GM04504 (cell line): ENCODE results near the gene CNTRL.

ENCODE experiments used
- DNase-seq: peaks from one replicate; pipeline ENCODE4 v3.0.0-alpha.2; 2012; ENCODE audit warnings: low read depth

Gene CNTRL

GRCh38 chr9:121179930-121180681 lies 105.4 kb downstream of the CNTRL start:
- no peak for DNase-seq

- no peak for DNase-seq
Observed at GRCh38 chr9:121182101-121182836, 107.5 kb downstream of the CNTRL start.

- no peak for DNase-seq
Observed at GRCh38 chr9:121182989-121183388, 108.2 kb downstream of the CNTRL start.

GRCh38 chr9:121183666-121184423 lies 109.1 kb downstream of the CNTRL start:
- no peak for DNase-seq

GRCh38 chr9:121184463-121184862 lies 109.7 kb downstream of the CNTRL start:
- DNase-seq: no peak

GRCh38 chr9:121185178-121185745 lies 110.5 kb downstream of the CNTRL start:
- DNase-seq: no peak

- DNase-seq: no peak
Observed at GRCh38 chr9:121185774-121186403, 111.1 kb downstream of the CNTRL start.

- DNase-seq: no peak
Observed at GRCh38 chr9:121187636-121188305, 113.0 kb downstream of the CNTRL start.

GRCh38 chr9:121189006-121189405 lies 114.3 kb downstream of the CNTRL start:
- DNase-seq: no peak

- no peak for DNase-seq
Observed at GRCh38 chr9:121189660-121190059, 114.9 kb downstream of the CNTRL start.

- DNase-seq: no peak
Observed at GRCh38 chr9:121191235-121191634, 116.5 kb downstream of the CNTRL start.

- no peak for DNase-seq
Observed at GRCh38 chr9:121192518-121192917, 117.8 kb downstream of the CNTRL start.

GRCh38 chr9:121192959-121193640 lies 118.3 kb downstream of the CNTRL start:
- no peak for DNase-seq

GRCh38 chr9:121194730-121195129 lies 120.0 kb downstream of the CNTRL start:
- DNase-seq: no peak

- no peak for DNase-seq
Observed at GRCh38 chr9:121196389-121196788, 121.6 kb downstream of the CNTRL start.

- no peak for DNase-seq
Observed at GRCh38 chr9:121197132-121197531, 122.4 kb downstream of the CNTRL start.

- DNase-seq: no peak
Observed at GRCh38 chr9:121198512-121199042, 123.8 kb downstream of the CNTRL start.

GRCh38 chr9:121199921-121200320 lies 125.2 kb downstream of the CNTRL start:
- DNase-seq: no peak

- DNase-seq: no peak
Observed at GRCh38 chr9:121200356-121200755, 125.6 kb downstream of the CNTRL start.

- no peak for DNase-seq
Observed at GRCh38 chr9:121201045-121201737, 126.4 kb downstream of the CNTRL start.
